ENCODE results near the gene PJVK. TPM values are rescaled to one million over a fixed set of nuclear protein-coding genes. Genes with fewer than 3 reads are reported as not detected.
"Not testable (repeated sequence)": the region's sequence is repeated elsewhere in the genome, so short reads cannot be mapped to it uniquely, and the experiment has no call there.

The PJVK gene
- polyA plus RNA-seq, 3 donors: 1.4 TPM; not detected in 2

GRCh38 chr2:178409261-178409660 is 41.9 kb upstream of the PJVK start:
- H3K79me2 ChIP-seq (ENCODE audit: insufficient read depth, low read length): no peaks in the 10 kb centered on the region
- intact Hi-C loops (cut with micrococcal nuclease): no loop called here
- H3K4me1 Mint-ChIP-seq: peaks cover 13% of the 10 kb centered on the region
- H3K4me3 Mint-ChIP-seq: no peak overlapping the region
- H3K27me3 Mint-ChIP-seq (ENCODE audit: low read depth in 3 of 3): peaks cover 0 to 4% (median 0%) of the 10 kb centered on the region in 3 donors
- no peak overlapping the region for H3K4me2 ChIP-seq (replicated peaks; ENCODE audit: extremely low read depth, low read length, poor library complexity, severe bottlenecking)
- WGBS (ENCODE audit: insufficient coverage): no CpG with 5 or more reads among the region's 5 CpGs
- no peaks in the 10 kb centered on the region for H3K27me3 ChIP-seq (ENCODE audit: control insufficient read depth in 2 of 2, insufficient read depth in 2 of 2, low read length in 2 of 2)
- H3K27ac ChIP-seq (ENCODE audit: low read depth in 1 of 2, low read length in 2 of 2): no peak overlapping the region
- H3K36me3 ChIP-seq (replicated peaks in 1 of 2; ENCODE audit: control insufficient read depth in 1 of 2, insufficient read depth in 2 of 2, low read length in 2 of 2): no peaks in the 10 kb centered on the region
- no peak overlapping the region for H3K27ac Mint-ChIP-seq
- H3K4me3 ChIP-seq (replicated peaks in 1 of 3; ENCODE audit: low read depth in 2 of 3, low read length in 3 of 3): no peak overlapping the region
- no peaks in the 10 kb centered on the region for H3K9me3 Mint-ChIP-seq
- DNase-seq: no peak
- H3K9me3 ChIP-seq (replicated peaks in 1 of 2; ENCODE audit: control insufficient read depth in 1 of 2, insufficient read depth in 1 of 2, low read length in 2 of 2): no peaks in the 10 kb centered on the region
- no peak for TF ChIP-seq CTCF (IDR thresholded peaks at IDR 0.05)
- H3K36me3 Mint-ChIP-seq: no peaks in the 10 kb centered on the region
- no peak overlapping the region for H3K9ac ChIP-seq (ENCODE audit: insufficient read depth, low read length, poor library complexity, severe bottlenecking)
- peaks cover 5 to 11% of the 10 kb centered on the region in 2 donors for H3K4me1 ChIP-seq (ENCODE audit: control insufficient read depth in 1 of 2, insufficient read depth in 2 of 2, low read length in 2 of 2)
- H4K20me1 ChIP-seq (ENCODE audit: insufficient read depth, low read length): no peaks in the 10 kb centered on the region
- H2AFZ ChIP-seq (ENCODE audit: insufficient read depth, low read depth, low read length, poor library complexity, severe bottlenecking): no peak overlapping the region

GRCh38 chr2:178412047-178412446 is 39.1 kb upstream of the PJVK start:
- Histone ChIP-seq H4K20me1 (ENCODE audit: insufficient read depth, low read length) (no peaks in the 10 kb centered on the region), H3K4me3 (replicated peaks in 1 of 3; ENCODE audit: low read depth in 2 of 3, low read length in 3 of 3) (no peak overlapping the region), H3K4me2 (replicated peaks; ENCODE audit: extremely low read depth, low read length, poor library complexity, severe bottlenecking) (no peak overlapping the region), H3K36me3 (replicated peaks in 1 of 2; ENCODE audit: control insufficient read depth in 1 of 2, insufficient read depth in 2 of 2, low read length in 2 of 2) (no peaks in the 10 kb centered on the region), H2AFZ (ENCODE audit: insufficient read depth, low read depth, low read length, poor library complexity, severe bottlenecking) (peak overlapping the region; percentile 1), H3K9me3 (replicated peaks in 1 of 2; ENCODE audit: control insufficient read depth in 1 of 2, insufficient read depth in 1 of 2, low read length in 2 of 2) (no peaks in the 10 kb centered on the region), H3K27ac (ENCODE audit: low read depth in 1 of 2, low read length in 2 of 2) (no peak overlapping the region), H3K9ac (ENCODE audit: insufficient read depth, low read length, poor library complexity, severe bottlenecking) (no peak overlapping the region), H3K79me2 (ENCODE audit: insufficient read depth, low read length) (peaks cover 14% of the 10 kb centered on the region), H3K27me3 (ENCODE audit: control insufficient read depth in 2 of 2, insufficient read depth in 2 of 2, low read length in 2 of 2) (no peaks in the 10 kb centered on the region), H3K4me1 (ENCODE audit: control insufficient read depth in 1 of 2, insufficient read depth in 2 of 2, low read length in 2 of 2) (peaks cover 10 to 23% of the 10 kb centered on the region in 2 donors)
- no peak for DNase-seq
- 60% methylated on average over 1 of the region's 3 CpGs for WGBS (ENCODE audit: insufficient coverage)
- no peak overlapping the region for H3K27ac Mint-ChIP-seq
- H3K4me3 Mint-ChIP-seq: no peak overlapping the region
- intact Hi-C loops (cut with micrococcal nuclease): no loop called here
- H3K9me3 Mint-ChIP-seq: no peaks in the 10 kb centered on the region
- H3K36me3 Mint-ChIP-seq: no peaks in the 10 kb centered on the region
- no peak for TF ChIP-seq CTCF (IDR thresholded peaks at IDR 0.05)
- peaks cover 0 to 4% (median 0%) of the 10 kb centered on the region in 3 donors for H3K27me3 Mint-ChIP-seq (ENCODE audit: low read depth in 3 of 3)
- peaks cover 20% of the 10 kb centered on the region for H3K4me1 Mint-ChIP-seq

- H3K36me3 Mint-ChIP-seq; H3K9ac ChIP-seq (ENCODE audit: insufficient read depth, low read length, poor library complexity, severe bottlenecking); H3K36me3 ChIP-seq (replicated peaks in 1 of 2; ENCODE audit: control insufficient read depth in 1 of 2, insufficient read depth in 2 of 2, low read length in 2 of 2); intact Hi-C loops (cut with micrococcal nuclease); H3K27me3 ChIP-seq (ENCODE audit: control insufficient read depth in 2 of 2, insufficient read depth in 2 of 2, low read length in 2 of 2); H3K4me2 ChIP-seq (replicated peaks; ENCODE audit: extremely low read depth, low read length, poor library complexity, severe bottlenecking); H3K9me3 ChIP-seq (replicated peaks in 1 of 2; ENCODE audit: control insufficient read depth in 1 of 2, insufficient read depth in 1 of 2, low read length in 2 of 2); H3K27ac Mint-ChIP-seq; H3K4me3 Mint-ChIP-seq; H4K20me1 ChIP-seq (ENCODE audit: insufficient read depth, low read length); H3K27ac ChIP-seq (ENCODE audit: low read depth in 1 of 2, low read length in 2 of 2); H3K27me3 Mint-ChIP-seq (ENCODE audit: low read depth in 3 of 3); H3K4me3 ChIP-seq (replicated peaks in 1 of 3; ENCODE audit: low read depth in 2 of 3, low read length in 3 of 3); H3K9me3 Mint-ChIP-seq; DNase-seq: not testable (repeated sequence)
- H3K4me1 ChIP-seq (ENCODE audit: control insufficient read depth in 1 of 2, insufficient read depth in 2 of 2, low read length in 2 of 2): peaks cover 10 to 23% of the 10 kb centered on the region in 2 donors
- H3K4me1 Mint-ChIP-seq: peaks cover 20% of the 10 kb centered on the region
- H3K79me2 ChIP-seq (ENCODE audit: insufficient read depth, low read length): peaks cover 14% of the 10 kb centered on the region
- WGBS (ENCODE audit: insufficient coverage): 100% methylated on average over 1 of the region's 8 CpGs
- peak overlapping the region; percentile 89 for H2AFZ ChIP-seq (ENCODE audit: insufficient read depth, low read depth, low read length, poor library complexity, severe bottlenecking)
Measured at GRCh38 chr2:178412453-178412852, 38.7 kb upstream of the PJVK start.
